ENCODE measurements around the gene ALK.

DNA sequence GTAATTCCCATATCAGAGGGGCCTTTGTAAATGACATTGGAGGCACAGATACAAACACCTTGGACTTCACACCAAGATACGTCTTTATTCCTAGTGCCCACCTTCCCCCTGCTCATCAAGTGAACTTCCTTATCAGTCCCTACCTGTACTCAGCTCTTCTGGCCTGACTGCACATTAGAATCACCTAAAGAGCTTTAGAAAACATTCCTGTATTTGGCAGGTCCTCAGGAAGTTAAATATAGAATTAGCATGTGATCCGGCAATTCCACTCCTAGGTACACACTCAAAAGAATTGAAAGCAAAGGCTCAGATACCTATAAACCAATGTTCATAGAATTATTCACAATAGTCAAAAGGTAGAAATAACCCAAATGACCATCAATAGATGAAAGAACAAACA, 46.6 kb downstream of the ALK start:
- TF ChIP-seq, protein P1, sequence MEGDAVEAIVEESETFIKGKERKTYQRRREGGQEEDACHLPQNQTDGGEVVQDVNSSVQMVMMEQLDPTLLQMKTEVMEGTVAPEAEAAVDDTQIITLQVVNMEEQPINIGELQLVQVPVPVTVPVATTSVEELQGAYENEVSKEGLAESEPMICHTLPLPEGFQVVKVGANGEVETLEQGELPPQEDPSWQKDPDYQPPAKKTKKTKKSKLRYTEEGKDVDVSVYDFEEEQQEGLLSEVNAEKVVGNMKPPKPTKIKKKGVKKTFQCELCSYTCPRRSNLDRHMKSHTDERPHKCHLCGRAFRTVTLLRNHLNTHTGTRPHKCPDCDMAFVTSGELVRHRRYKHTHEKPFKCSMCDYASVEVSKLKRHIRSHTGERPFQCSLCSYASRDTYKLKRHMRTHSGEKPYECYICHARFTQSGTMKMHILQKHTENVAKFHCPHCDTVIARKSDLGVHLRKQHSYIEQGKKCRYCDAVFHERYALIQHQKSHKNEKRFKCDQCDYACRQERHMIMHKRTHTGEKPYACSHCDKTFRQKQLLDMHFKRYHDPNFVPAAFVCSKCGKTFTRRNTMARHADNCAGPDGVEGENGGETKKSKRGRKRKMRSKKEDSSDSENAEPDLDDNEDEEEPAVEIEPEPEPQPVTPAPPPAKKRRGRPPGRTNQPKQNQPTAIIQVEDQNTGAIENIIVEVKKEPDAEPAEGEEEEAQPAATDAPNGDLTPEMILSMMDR (conservative IDR thresholded peaks at IDR 0.05 in 1 of 2, IDR thresholded peaks at IDR 0.05 in 1 of 2; ENCODE audit: low read depth in 1 of 2, low read length in 2 of 2) = no peak
- no peak for TF ChIP-seq EZH2 (IDR thresholded peaks at IDR 0.05; ENCODE audit: low read length, missing control alignments)
